ENCODE data around the gene KIF19. TPM values are rescaled to one million over a fixed set of nuclear protein-coding genes. Genes with fewer than 3 reads are reported as not detected.
A peak's percentile ranks its signal among the peaks of the same experiment; 100 is the strongest.

Gene KIF19
- total RNA-seq, 2 donors from 2014 or later = 0.36 to 0.62 TPM

DNA sequence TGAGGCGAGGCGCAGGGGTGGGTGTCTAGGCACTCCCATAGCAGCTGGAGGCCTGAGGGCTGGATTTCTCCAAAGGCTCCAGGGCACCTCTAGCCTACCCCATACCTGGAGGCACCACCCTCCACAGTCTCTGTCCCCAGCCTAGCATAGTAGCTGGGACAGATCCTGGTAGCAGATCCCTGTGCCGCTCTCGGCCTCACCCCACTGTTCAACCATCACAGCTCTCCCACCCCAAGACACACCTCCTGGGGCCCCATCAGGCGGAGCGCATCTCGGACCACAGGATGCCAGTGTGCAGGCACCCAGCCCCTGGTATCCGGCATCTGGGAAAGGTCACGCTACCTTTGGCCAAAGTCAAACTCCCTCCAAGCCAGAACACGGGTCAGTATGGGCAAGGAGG is 28.5 kb downstream of the KIF19 start:
- intact Hi-C loops (cut with DNase I) = no loop called here
- Histone ChIP-seq H3K4me1 (replicated peaks) (no peaks in the 10 kb centered on the region), H3K4me3 (no peak overlapping the region), H3K9me3 (no peaks in the 10 kb centered on the region), H3K36me3 (no peaks in the 10 kb centered on the region), H3K27me3 (replicated peaks; ENCODE audit: insufficient read depth) (peaks cover 43% of the 10 kb centered on the region), H3K27ac (no peak overlapping the region)
- DNase-seq (ENCODE audit: low spot score) = no peak
- TF ChIP-seq POLR2A (IDR thresholded peaks at IDR 0.05) (no peak), POLR2AphosphoS5 (IDR thresholded peaks at IDR 0.05) (no peak)
- TF ChIP-seq, protein P1, sequence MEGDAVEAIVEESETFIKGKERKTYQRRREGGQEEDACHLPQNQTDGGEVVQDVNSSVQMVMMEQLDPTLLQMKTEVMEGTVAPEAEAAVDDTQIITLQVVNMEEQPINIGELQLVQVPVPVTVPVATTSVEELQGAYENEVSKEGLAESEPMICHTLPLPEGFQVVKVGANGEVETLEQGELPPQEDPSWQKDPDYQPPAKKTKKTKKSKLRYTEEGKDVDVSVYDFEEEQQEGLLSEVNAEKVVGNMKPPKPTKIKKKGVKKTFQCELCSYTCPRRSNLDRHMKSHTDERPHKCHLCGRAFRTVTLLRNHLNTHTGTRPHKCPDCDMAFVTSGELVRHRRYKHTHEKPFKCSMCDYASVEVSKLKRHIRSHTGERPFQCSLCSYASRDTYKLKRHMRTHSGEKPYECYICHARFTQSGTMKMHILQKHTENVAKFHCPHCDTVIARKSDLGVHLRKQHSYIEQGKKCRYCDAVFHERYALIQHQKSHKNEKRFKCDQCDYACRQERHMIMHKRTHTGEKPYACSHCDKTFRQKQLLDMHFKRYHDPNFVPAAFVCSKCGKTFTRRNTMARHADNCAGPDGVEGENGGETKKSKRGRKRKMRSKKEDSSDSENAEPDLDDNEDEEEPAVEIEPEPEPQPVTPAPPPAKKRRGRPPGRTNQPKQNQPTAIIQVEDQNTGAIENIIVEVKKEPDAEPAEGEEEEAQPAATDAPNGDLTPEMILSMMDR (IDR thresholded peaks at IDR 0.05) = no peak
- 86% methylated on average over 9 of the region's 10 CpGs for WGBS

DNA sequence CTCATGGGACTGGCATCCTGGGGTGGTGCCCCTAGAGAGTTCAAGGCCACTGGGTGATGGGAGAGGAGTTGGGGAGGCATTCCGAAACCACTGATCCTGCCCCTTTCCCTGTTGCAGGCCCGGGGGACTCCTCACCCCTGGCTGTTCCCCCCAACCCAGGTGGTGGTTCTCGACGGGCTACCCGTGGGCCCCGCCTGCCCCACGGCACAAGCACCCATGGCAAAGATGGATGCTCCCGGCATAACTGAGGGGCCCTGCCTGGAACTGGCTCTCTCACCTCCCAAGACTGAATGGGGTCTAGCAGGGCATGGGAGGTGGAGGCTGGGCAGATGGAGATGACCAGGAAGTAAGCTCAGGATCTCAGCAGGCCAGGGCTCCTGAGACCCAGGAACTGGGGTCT is 29.0 kb downstream of the KIF19 start:
- Histone ChIP-seq H3K27me3 (replicated peaks; ENCODE audit: insufficient read depth) (peaks cover 43% of the 10 kb centered on the region), H3K4me1 (replicated peaks) (no peaks in the 10 kb centered on the region), H3K36me3 (no peaks in the 10 kb centered on the region), H3K27ac (no peak overlapping the region), H3K9me3 (no peaks in the 10 kb centered on the region), H3K4me3 (no peak overlapping the region)
- intact Hi-C loops (cut with DNase I) = no loop called here
- 94% methylated on average over 8 of the region's 8 CpGs for WGBS
- DNase-seq (ENCODE audit: low spot score) = no peak
- no peak for TF ChIP-seq POLR2A (IDR thresholded peaks at IDR 0.05)
- no peak for TF ChIP-seq POLR2AphosphoS5 (IDR thresholded peaks at IDR 0.05)
- TF ChIP-seq, protein P1 (IDR thresholded peaks at IDR 0.05) = no peak

- WGBS = 2% methylated on average over 76 of the region's 105 CpGs
- TF ChIP-seq POLR2A (IDR thresholded peaks at IDR 0.05) (no peak), POLR2AphosphoS5 (IDR thresholded peaks at IDR 0.05) (no peak)
- TF ChIP-seq, protein P1 (IDR thresholded peaks at IDR 0.05) = no peak
- Histone ChIP-seq H3K9me3 (no peaks in the 10 kb centered on the region), H3K36me3 (no peaks in the 10 kb centered on the region), H3K27ac (no peak overlapping the region), H3K27me3 (replicated peaks; ENCODE audit: insufficient read depth) (peaks cover 42% of the 10 kb centered on the region), H3K4me1 (replicated peaks) (no peaks in the 10 kb centered on the region), H3K4me3 (peak overlapping the region in 1 of 2 donors; percentile 3)
- DNase-seq (ENCODE audit: low spot score) = no peak
- intact Hi-C loops (cut with DNase I) = no loop called here
Observed at GRCh38 chr17:74356646-74357465, 30.8 kb downstream of the KIF19 start.

GRCh38 chr17:74357466-74357809 is 31.4 kb downstream of the KIF19 start:
- Histone ChIP-seq H3K36me3 (no peaks in the 10 kb centered on the region), H3K9me3 (no peaks in the 10 kb centered on the region), H3K27me3 (replicated peaks; ENCODE audit: insufficient read depth) (peaks cover 39% of the 10 kb centered on the region), H3K27ac (no peak overlapping the region), H3K4me3 (no peak overlapping the region), H3K4me1 (replicated peaks) (no peaks in the 10 kb centered on the region)
- TF ChIP-seq POLR2AphosphoS5 (IDR thresholded peaks at IDR 0.05) (no peak), POLR2A (IDR thresholded peaks at IDR 0.05) (no peak)
- TF ChIP-seq, protein P1 (IDR thresholded peaks at IDR 0.05) = no peak
- WGBS = 18% methylated on average over 30 of the region's 32 CpGs
- intact Hi-C loops (cut with DNase I) = no loop called here
- no peak for DNase-seq (ENCODE audit: low spot score)

DNA sequence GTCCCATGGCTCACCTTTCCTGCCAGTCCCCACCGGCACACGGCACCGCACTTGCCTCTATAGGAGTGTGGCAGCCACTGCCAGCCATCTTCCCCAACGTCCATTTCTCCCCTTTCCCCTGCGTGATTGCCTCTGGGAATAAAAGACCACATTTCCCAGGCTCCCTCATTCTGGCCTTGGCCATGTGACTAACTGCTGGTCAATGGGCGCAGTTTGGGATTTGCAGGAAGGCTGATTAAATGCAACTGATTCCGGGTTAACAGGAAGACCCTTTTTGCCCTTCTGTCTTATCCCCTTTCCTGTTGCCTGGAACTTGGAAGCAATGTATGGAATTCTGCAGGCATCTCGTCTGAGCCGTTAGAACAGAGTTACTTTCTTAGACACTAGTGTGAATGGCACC is 32.7 kb downstream of the KIF19 start:
- intact Hi-C loops (cut with DNase I) = no loop called here

More for the DNA sequence above, 32.7 kb downstream of the KIF19 start:
- TF ChIP-seq POLR2A (IDR thresholded peaks at IDR 0.05) (no peak), POLR2AphosphoS5 (IDR thresholded peaks at IDR 0.05) (no peak)
- TF ChIP-seq, protein P1 (IDR thresholded peaks at IDR 0.05) = no peak
- H3K36me3 ChIP-seq = no peaks in the 10 kb centered on the region
- H3K4me1 ChIP-seq (replicated peaks) = no peaks in the 10 kb centered on the region
- DNase-seq (ENCODE audit: low spot score) = no peak
- H3K4me3 ChIP-seq = no peak overlapping the region
- 85% methylated on average over 9 of the region's 9 CpGs for WGBS
- no peak overlapping the region for H3K27ac ChIP-seq
- peaks cover 31% of the 10 kb centered on the region for H3K27me3 ChIP-seq (replicated peaks; ENCODE audit: insufficient read depth)
- H3K9me3 ChIP-seq = no peaks in the 10 kb centered on the region
